ENCODE measurements around the gene ACTG1.

The ACTG1 gene

GRCh38 chr17:81527591-81528383 lies 15.2 kb upstream of the ACTG1 start, which contains the start of gene FSCN2:
TSS of gene FSCN2 (plus strand) at chr17:81528377. CDS start at chr17:81528532, 155 bp downstream.
- peak within 1 kb of the TSS; percentile 52 for H3K27ac ChIP-seq

GRCh38 chr17:81526662-81527571 lies 14.3 kb upstream of the ACTG1 start:
- H3K27ac ChIP-seq = peak overlapping the region; percentile 52
- TF ChIP-seq ZFX (IDR thresholded peaks at IDR 0.05) (no peak), CTCF (conservative IDR thresholded peaks at IDR 0.05) (no peak)

More at GRCh38 chr17:81527591-81528383, 15.2 kb upstream of the ACTG1 start, which contains the start of gene FSCN2:
- TF ChIP-seq ZFX (IDR thresholded peaks at IDR 0.05) (no peak), CTCF (conservative IDR thresholded peaks at IDR 0.05) (no peak; the same call in 1 of the 2 replicates)

- no peak overlapping the region for H3K27ac ChIP-seq
- no peak for TF ChIP-seq ZFX (IDR thresholded peaks at IDR 0.05)
Observed at GRCh38 chr17:81524865-81525159, 12.2 kb upstream of the ACTG1 start.

GRCh38 chr17:81524039-81524864 lies 11.7 kb upstream of the ACTG1 start:
- no peak overlapping the region for H3K27ac ChIP-seq
- TF ChIP-seq CTCF (conservative IDR thresholded peaks at IDR 0.05) = no peak
- no peak for TF ChIP-seq ZFX (IDR thresholded peaks at IDR 0.05)

- TF ChIP-seq CTCF (conservative IDR thresholded peaks at IDR 0.05) (no peak), ZFX (IDR thresholded peaks at IDR 0.05) (no peak)
Observed at GRCh38 chr17:81523402-81524038, 10.9 kb upstream of the ACTG1 start.

GRCh38 chr17:81522491-81523401 lies 10.1 kb upstream of the ACTG1 start:
- H3K27ac ChIP-seq = no peak overlapping the region
- TF ChIP-seq ZFX (IDR thresholded peaks at IDR 0.05) = no peak
- no peak for TF ChIP-seq CTCF (conservative IDR thresholded peaks at IDR 0.05)

More at GRCh38 chr17:81523402-81524038, 10.9 kb upstream of the ACTG1 start:
- H3K27ac ChIP-seq = no peak overlapping the region
